ENCODE results near the gene PCDH18.

Gene PCDH18

DNA sequence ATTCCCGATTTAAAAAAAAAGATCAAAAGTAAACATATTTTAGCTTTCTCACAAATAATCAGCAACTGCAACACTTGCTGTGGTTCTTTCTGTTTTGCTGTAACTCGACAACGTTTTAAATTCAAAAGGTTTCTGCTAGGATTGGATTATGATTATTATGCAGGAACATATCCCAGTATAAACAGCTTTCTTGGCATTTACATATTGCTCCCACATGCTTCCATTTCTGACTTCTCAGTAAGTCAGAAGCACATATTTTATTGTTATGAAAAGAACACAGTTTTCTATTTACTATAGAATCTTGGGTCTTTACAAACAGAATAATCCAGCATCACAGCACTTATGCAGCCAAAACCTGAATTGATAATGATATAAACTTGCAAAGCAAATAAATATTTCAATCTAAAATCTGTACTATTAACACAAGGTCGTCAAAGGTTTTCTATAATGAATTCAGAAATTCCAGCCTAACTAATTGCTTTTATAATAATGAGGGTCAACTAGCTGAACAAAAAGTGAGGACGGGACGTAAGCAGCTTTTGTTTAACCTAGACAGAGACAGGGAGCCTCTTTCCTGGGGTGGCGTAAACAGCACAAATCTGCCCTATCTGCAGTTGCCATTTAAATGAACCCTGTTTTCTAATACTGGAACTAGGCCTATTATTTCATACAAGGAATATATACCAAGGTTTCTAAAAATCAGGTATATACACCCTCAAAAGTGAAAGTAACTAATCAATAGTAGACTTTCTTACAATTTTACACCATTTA, 9.8 kb upstream of the PCDH18 start:
- H3K27me3 ChIP-seq (ENCODE audit: insufficient read depth, low read length, poor library complexity), result no peaks in the 10 kb centered on the region
- no peak overlapping the region for H3K27ac ChIP-seq (ENCODE audit: low read length)
- no peaks in the 10 kb centered on the region for H3K9me3 ChIP-seq (ENCODE audit: insufficient read depth, low read length, severe bottlenecking)
- no peak overlapping the region for H3K4me3 ChIP-seq (ENCODE audit: low read depth in 1 of 2, low read length in 2 of 2)
- no peak for DNase-seq
- H3K4me1 ChIP-seq (ENCODE audit: insufficient read depth, low read length), result no peaks in the 10 kb centered on the region
- H4K20me1 ChIP-seq (ENCODE audit: insufficient read depth, low read length), result no peaks in the 10 kb centered on the region
- H3K9ac ChIP-seq (ENCODE audit: low read depth, low read length), result no peak overlapping the region
- no peaks in the 10 kb centered on the region for H3K36me3 ChIP-seq (ENCODE audit: insufficient read depth, low read length)
- no peak for TF ChIP-seq CTCF (IDR thresholded peaks at IDR 0.05; ENCODE audit: borderline replicate concordance, extremely low read depth, low read length, poor library complexity, severe bottlenecking)
- no peak for TF ChIP-seq EZH2 (IDR thresholded peaks at IDR 0.05; ENCODE audit: borderline replicate concordance, low read depth, low read length, severe bottlenecking)
- H2AFZ ChIP-seq (ENCODE audit: low read depth, low read length), result no peak overlapping the region
- no peaks in the 10 kb centered on the region for H3K79me2 ChIP-seq (ENCODE audit: insufficient read depth, low read length)
- ATAC-seq (ENCODE audit: insufficient read depth, low read depth), result no peak
- H3K4me2 ChIP-seq (ENCODE audit: insufficient read depth, low read length), result no peak overlapping the region

DNA sequence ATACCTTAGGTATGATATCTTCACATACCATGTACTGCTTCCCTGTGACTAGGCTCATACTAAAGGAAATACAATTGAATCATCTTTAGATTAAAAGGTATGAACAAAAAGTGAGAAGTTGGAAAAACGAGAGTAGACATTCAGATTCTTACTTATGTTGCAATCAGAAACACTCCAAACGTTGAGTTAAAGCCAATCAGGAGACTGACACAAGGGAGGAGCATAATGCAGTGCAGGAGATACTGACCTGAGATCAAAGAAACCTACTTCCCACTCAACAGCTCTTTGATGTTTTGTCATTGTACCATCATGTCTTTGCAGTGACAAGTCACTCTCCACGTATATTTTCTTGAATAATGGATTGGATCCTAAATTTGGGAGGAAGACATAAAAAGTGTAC, 8.9 kb upstream of the PCDH18 start:
- H3K36me3 ChIP-seq (ENCODE audit: insufficient read depth, low read length), result no peaks in the 10 kb centered on the region
- no peak overlapping the region for H2AFZ ChIP-seq (ENCODE audit: low read depth, low read length)
- DNase-seq (no peak), ATAC-seq (ENCODE audit: insufficient read depth, low read depth) (peak; percentile 58; the same call in 1 of the 3 replicates)
- TF ChIP-seq CTCF (IDR thresholded peaks at IDR 0.05; ENCODE audit: borderline replicate concordance, extremely low read depth, low read length, poor library complexity, severe bottlenecking) (no peak), EZH2 (IDR thresholded peaks at IDR 0.05; ENCODE audit: borderline replicate concordance, low read depth, low read length, severe bottlenecking) (no peak)
- no peak overlapping the region for H3K4me3 ChIP-seq (ENCODE audit: low read depth in 1 of 2, low read length in 2 of 2)
- no peaks in the 10 kb centered on the region for H4K20me1 ChIP-seq (ENCODE audit: insufficient read depth, low read length)
- no peaks in the 10 kb centered on the region for H3K79me2 ChIP-seq (ENCODE audit: insufficient read depth, low read length)
- H3K9me3 ChIP-seq (ENCODE audit: insufficient read depth, low read length, severe bottlenecking), result no peaks in the 10 kb centered on the region
- H3K4me2 ChIP-seq (ENCODE audit: insufficient read depth, low read length), result no peak overlapping the region
- no peak overlapping the region for H3K27ac ChIP-seq (ENCODE audit: low read length)
- H3K9ac ChIP-seq (ENCODE audit: low read depth, low read length), result no peak overlapping the region
- no peaks in the 10 kb centered on the region for H3K27me3 ChIP-seq (ENCODE audit: insufficient read depth, low read length, poor library complexity)
- H3K4me1 ChIP-seq (ENCODE audit: insufficient read depth, low read length), result no peaks in the 10 kb centered on the region

GRCh38 chr4:137540356-137540755, 8.1 kb upstream of the PCDH18 start:
- Histone ChIP-seq H3K4me2 (ENCODE audit: insufficient read depth, low read length) (no peak overlapping the region), H3K4me3 (ENCODE audit: low read depth in 1 of 2, low read length in 2 of 2) (no peak overlapping the region), H2AFZ (ENCODE audit: low read depth, low read length) (no peak overlapping the region), H3K9me3 (ENCODE audit: insufficient read depth, low read length, severe bottlenecking) (no peaks in the 10 kb centered on the region), H3K27ac (ENCODE audit: low read length) (no peak overlapping the region), H3K27me3 (ENCODE audit: insufficient read depth, low read length, poor library complexity) (no peaks in the 10 kb centered on the region), H3K79me2 (ENCODE audit: insufficient read depth, low read length) (no peaks in the 10 kb centered on the region), H3K4me1 (ENCODE audit: insufficient read depth, low read length) (no peaks in the 10 kb centered on the region), H3K36me3 (ENCODE audit: insufficient read depth, low read length) (no peaks in the 10 kb centered on the region), H4K20me1 (ENCODE audit: insufficient read depth, low read length) (no peaks in the 10 kb centered on the region), H3K9ac (ENCODE audit: low read depth, low read length) (no peak overlapping the region)
- no peak for DNase-seq
- ATAC-seq (ENCODE audit: insufficient read depth, low read depth), result no peak
- TF ChIP-seq EZH2 (IDR thresholded peaks at IDR 0.05; ENCODE audit: borderline replicate concordance, low read depth, low read length, severe bottlenecking) (no peak), CTCF (IDR thresholded peaks at IDR 0.05; ENCODE audit: borderline replicate concordance, extremely low read depth, low read length, poor library complexity, severe bottlenecking) (no peak)

All from DND-41 (cell line).